T-helper 1 cell treated with Interleukin-12 subunit alpha and Interleukin-12 subunit beta and Interleukin-4 antibody, amounts not matched to agents 30 μg/mL and 1 μg/mL, for 36 hours (primary cell): ENCODE measurements around the gene CEP68.
"Not testable (repeated sequence)": the region's sequence is repeated elsewhere in the genome, so short reads cannot be mapped to it uniquely, and the experiment has no call there.

Experiments
- H3K27ac Mint-ChIP-seq: one replicate; pipeline ENCODE4 v1.8.0; 2021; ENCODE audit warnings: mild to moderate bottlenecking, mixed read lengths
- H3K27me3 Mint-ChIP-seq: one replicate; pipeline ENCODE4 v1.8.0; 2021; ENCODE audit warnings: low read depth, mixed read lengths
- H3K36me3 Mint-ChIP-seq: one replicate; pipeline ENCODE4 v1.8.0; 2021; ENCODE audit warnings: low read depth, mixed read lengths
- H3K4me1 Mint-ChIP-seq: one replicate; pipeline ENCODE4 v1.8.0; 2021; ENCODE audit warnings: low read depth, mixed read lengths
- H3K4me3 Mint-ChIP-seq: one replicate; pipeline ENCODE4 v1.8.0; 2021; ENCODE audit warnings: mild to moderate bottlenecking, moderate library complexity, mixed read lengths
- H3K9me3 Mint-ChIP-seq: one replicate; pipeline ENCODE4 v1.8.0; 2021; ENCODE audit warnings: mixed read lengths

The CEP68 gene

DNA sequence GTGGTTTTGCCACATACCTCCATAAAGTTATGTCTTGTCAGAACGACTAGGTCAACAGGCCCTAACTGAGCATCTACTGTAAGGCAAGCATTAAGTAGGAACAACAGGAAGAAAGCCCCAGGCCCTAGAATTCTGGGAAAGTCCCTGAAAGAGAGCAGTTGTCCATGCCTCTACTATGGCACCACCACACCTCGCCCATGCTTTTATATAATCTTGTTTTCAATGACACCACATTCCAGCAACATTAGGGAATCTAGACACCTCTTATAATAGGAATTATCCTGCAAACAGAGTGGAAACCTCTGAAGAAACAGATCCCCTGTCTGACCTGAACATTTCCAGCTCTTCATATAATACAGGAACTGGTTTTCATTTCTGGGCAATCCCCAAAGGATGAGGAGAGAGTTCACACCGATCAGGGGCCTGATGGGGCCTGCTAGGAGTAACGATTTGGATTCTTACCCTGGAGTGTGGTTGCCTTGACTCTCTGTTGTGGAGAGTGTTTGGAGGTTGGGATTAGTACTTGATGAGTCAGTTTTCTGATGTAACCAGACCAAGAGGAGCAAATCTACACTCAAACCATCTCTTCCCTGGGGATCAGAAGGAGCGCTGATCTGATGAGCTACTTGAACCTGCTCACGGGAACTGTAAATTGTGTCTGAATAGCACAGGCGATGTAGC lies 31.9 kb upstream of the CEP68 start:
- H3K9me3 Mint-ChIP-seq, result no peaks in the 10 kb centered on the region
- peaks cover 7% of the 10 kb centered on the region for H3K36me3 Mint-ChIP-seq
- H3K4me1 Mint-ChIP-seq, result peaks cover 9% of the 10 kb centered on the region
- no peaks in the 10 kb centered on the region for H3K27me3 Mint-ChIP-seq
- H3K4me3 Mint-ChIP-seq, result no peak overlapping the region
- H3K27ac Mint-ChIP-seq, result no peak overlapping the region

GRCh38 chr2:65025453-65026123 lies 30.6 kb upstream of the CEP68 start:
- no peak overlapping the region for H3K4me3 Mint-ChIP-seq
- H3K4me1 Mint-ChIP-seq, result peaks cover 9% of the 10 kb centered on the region
- H3K9me3 Mint-ChIP-seq, result no peaks in the 10 kb centered on the region
- no peaks in the 10 kb centered on the region for H3K27me3 Mint-ChIP-seq
- peaks cover 6% of the 10 kb centered on the region for H3K36me3 Mint-ChIP-seq
- no peak overlapping the region for H3K27ac Mint-ChIP-seq

- Mint-ChIP-seq H3K27ac (no peak overlapping the region), H3K4me3 (no peak overlapping the region), H3K4me1 (peaks cover 13% of the 10 kb centered on the region), H3K27me3 (no peaks in the 10 kb centered on the region), H3K36me3 (peaks cover 6% of the 10 kb centered on the region), H3K9me3 (no peaks in the 10 kb centered on the region)
These were observed 30.1 kb upstream of the CEP68 start for GRCh38 chr2:65026154-65026553.

DNA sequence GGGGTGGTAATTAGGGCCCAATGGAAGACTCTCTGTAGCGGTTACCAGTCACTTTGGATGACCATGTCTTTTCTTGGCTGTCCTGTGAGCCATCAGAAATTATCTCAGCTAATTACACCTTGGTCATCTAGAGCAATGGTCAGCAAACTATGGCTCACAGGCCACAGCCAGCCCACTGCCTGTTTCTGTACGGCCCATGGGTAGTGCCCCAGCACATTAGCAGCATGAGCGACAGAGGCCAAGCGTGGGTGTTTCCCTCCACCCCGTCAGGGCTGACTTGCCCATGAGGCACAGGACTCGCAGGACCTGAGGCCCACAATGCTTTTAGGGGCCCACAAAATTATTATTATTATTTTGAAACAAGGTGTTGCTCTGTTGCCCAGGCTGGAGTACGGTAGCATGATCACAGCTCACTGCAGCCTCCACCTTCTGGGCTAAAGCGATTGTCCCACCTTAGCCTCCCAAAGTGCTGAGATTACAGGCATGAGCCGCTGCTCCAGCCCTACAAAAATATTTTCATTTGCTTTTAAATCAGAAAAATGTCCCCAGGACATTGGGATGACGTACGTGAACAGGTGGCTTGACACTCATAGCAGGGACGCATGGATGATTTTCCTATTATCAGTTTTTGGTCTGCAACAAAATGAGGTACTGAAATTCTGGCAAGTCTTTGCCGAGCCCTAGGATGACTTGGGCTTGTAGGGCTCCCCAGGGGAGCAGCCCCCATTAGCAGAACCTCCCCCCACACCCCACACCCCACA lies 29.3 kb upstream of the CEP68 start:
- H3K36me3 Mint-ChIP-seq, result peaks cover 3% of the 10 kb centered on the region
- H3K9me3 Mint-ChIP-seq, result no peaks in the 10 kb centered on the region
- H3K4me1 Mint-ChIP-seq, result peaks cover 20% of the 10 kb centered on the region
- H3K27me3 Mint-ChIP-seq, result no peaks in the 10 kb centered on the region
- H3K4me3 Mint-ChIP-seq, result no peak overlapping the region
- H3K27ac Mint-ChIP-seq, result no peak overlapping the region

GRCh38 chr2:65027616-65028244 lies 28.5 kb upstream of the CEP68 start:
- Mint-ChIP-seq H3K36me3 (peaks cover under 1% of the 10 kb centered on the region), H3K4me3 (no peak overlapping the region), H3K9me3 (no peaks in the 10 kb centered on the region), H3K27ac (no peak overlapping the region), H3K4me1 (peaks cover 27% of the 10 kb centered on the region), H3K27me3 (no peaks in the 10 kb centered on the region)

GRCh38 chr2:65030476-65031332 lies 25.5 kb upstream of the CEP68 start:
- Mint-ChIP-seq H3K9me3 (no peaks in the 10 kb centered on the region), H3K36me3 (no peaks in the 10 kb centered on the region), H3K27ac (no peak overlapping the region), H3K4me1 (peaks cover 22% of the 10 kb centered on the region), H3K27me3 (no peaks in the 10 kb centered on the region), H3K4me3 (peak overlapping the region; percentile 1)

DNA sequence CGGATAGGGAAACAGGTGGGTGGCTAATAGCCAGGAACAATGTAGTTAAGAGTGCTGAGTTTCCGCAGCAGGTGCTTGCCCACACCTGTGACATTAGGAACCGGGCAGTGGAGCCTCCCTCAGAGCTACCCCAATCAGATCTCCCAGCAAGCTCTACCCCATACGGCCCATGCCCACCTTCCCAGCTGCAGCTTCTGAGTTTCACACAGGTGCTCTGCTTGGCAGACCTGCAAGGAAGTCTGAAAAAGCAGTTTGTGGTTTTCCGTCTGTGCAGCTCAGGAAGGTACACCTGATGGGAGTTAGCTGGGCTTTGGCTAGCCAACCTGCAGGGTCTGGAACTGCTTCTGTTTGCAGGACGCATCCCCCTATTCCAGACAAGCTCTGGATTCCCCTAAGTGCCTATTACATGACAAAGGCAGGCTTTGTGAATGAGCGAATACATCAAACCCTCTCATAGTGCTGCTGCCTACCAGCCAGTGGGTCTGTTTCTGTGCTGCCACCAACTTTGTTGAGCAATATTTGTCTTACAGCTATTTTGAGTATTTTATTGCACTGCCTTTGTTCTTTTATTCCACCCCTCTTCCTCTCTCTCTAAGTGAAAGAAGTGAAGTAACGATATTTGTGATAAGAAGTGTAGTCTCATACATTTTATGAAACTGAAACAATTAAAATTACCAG lies 24.7 kb upstream of the CEP68 start:
- Mint-ChIP-seq H3K4me3 (peak overlapping the region; percentile 8), H3K27ac (peak overlapping the region; percentile 14), H3K27me3 (no peaks in the 10 kb centered on the region), H3K9me3 (no peaks in the 10 kb centered on the region), H3K4me1 (peaks cover 18% of the 10 kb centered on the region), H3K36me3 (no peaks in the 10 kb centered on the region)

GRCh38 chr2:65032019-65032975 lies 23.9 kb upstream of the CEP68 start:
- Mint-ChIP-seq H3K36me3 (no peaks in the 10 kb centered on the region), H3K4me1 (peaks cover 18% of the 10 kb centered on the region), H3K4me3 (peak overlapping the region; percentile 8), H3K9me3 (no peaks in the 10 kb centered on the region), H3K27me3 (no peaks in the 10 kb centered on the region), H3K27ac (peak overlapping the region; percentile 14)

DNA sequence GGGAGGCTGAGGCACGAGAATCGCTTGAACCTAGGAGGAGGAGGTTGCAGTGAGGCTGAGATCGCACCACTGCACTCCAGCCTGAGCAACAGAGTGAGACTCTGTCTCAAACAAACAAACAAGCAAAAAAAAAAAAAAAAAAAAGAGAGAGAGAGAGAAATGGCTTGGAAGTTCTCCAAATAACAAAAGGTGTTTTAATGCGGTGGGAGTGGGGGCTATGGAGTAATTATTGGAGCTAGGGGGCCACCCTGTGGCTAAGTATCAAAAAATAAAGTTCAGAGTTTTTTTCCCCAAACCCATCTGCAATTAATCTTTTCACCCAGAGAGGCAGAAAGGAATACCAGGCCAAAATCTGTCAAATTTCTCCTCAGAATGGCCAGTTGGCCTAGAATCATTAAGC lies 23.0 kb upstream of the CEP68 start:
- no peaks in the 10 kb centered on the region for H3K36me3 Mint-ChIP-seq
- no peak overlapping the region for H3K27ac Mint-ChIP-seq
- H3K4me3 Mint-ChIP-seq, result no peak overlapping the region
- H3K4me1 Mint-ChIP-seq, result peaks cover 18% of the 10 kb centered on the region
- no peaks in the 10 kb centered on the region for H3K9me3 Mint-ChIP-seq
- no peaks in the 10 kb centered on the region for H3K27me3 Mint-ChIP-seq

DNA sequence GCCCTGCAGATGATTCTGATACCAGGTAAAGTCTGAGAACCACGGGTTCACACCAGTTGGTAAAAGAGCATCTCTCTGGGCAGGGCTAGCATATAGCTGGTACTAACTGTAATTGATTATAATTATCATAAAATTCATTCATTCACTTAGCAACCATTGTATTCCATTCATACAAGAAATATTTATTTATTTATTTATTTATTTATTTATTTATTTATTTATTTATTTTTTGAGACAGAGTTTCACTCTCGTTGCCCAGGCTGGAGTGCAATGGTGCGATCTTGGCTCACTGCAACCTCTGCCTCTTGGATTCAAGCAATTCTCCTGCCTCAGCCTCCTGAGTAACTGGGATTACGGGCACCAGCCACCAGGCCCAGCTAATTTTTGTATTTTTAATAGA lies 22.5 kb upstream of the CEP68 start:
- not testable (repeated sequence) for H3K9me3 Mint-ChIP-seq, H3K36me3 Mint-ChIP-seq, H3K27ac Mint-ChIP-seq, H3K4me3 Mint-ChIP-seq, H3K27me3 Mint-ChIP-seq
- peaks cover 18% of the 10 kb centered on the region for H3K4me1 Mint-ChIP-seq

GRCh38 chr2:65035351-65035943 lies 20.8 kb upstream of the CEP68 start:
- no peak overlapping the region for H3K27ac Mint-ChIP-seq
- H3K27me3 Mint-ChIP-seq, result peaks cover 6% of the 10 kb centered on the region
- peaks cover 24% of the 10 kb centered on the region for H3K4me1 Mint-ChIP-seq
- no peaks in the 10 kb centered on the region for H3K36me3 Mint-ChIP-seq
- no peak overlapping the region for H3K4me3 Mint-ChIP-seq
- no peaks in the 10 kb centered on the region for H3K9me3 Mint-ChIP-seq

DNA sequence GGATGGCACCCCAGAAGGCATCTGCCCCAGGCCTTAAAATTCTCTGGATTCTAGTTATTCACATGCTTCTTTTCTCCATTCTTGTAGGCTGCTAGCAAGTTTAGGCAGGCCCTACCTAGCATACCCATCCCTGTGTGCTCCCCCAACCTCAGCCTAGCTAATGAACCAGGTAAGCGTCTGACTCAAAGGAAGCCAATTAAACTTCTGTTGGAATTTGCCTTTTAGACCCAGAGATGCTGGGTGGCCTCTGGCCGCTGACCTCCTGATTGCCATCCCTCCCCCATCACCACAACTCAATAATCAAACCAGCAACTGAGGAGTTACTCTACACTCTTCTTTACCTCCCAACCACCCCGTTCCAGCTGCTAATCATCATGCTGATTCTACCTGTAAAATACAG lies 19.0 kb upstream of the CEP68 start:
- no peak overlapping the region for H3K4me3 Mint-ChIP-seq
- H3K36me3 Mint-ChIP-seq, result no peaks in the 10 kb centered on the region
- no peaks in the 10 kb centered on the region for H3K9me3 Mint-ChIP-seq
- H3K27me3 Mint-ChIP-seq, result peaks cover 6% of the 10 kb centered on the region
- H3K4me1 Mint-ChIP-seq, result peaks cover 15% of the 10 kb centered on the region
- no peak overlapping the region for H3K27ac Mint-ChIP-seq
